GM19463 (cell line): ENCODE results near the gene ADNP.
"Not testable (repeated sequence)": the region's sequence is repeated elsewhere in the genome, so short reads cannot be mapped to it uniquely, and the experiment has no call there.

Experiments
- ATAC-seq: cut with Tn5 transposase; IDR thresholded peaks from one replicate; pipeline ENCODE4 v1.9.1; 2021; ENCODE audit warnings: mild to moderate bottlenecking, moderate library complexity; ENCODE audit not compliant: unreplicated experiment

Gene ADNP

GRCh38 chr20:50931306-50932015 lies at the start of gene ADNP:
Gene ADNP, minus strand, starts transcription at chr20:50931437. Its CDS starts 27,441 bp downstream, at chr20:50903996.
- peak; percentile 55 for ATAC-seq

- ATAC-seq = no peak
Observed at GRCh38 chr20:50980071-50980681, 48.9 kb upstream of the ADNP start.

GRCh38 chr20:50978533-50978932 lies 47.3 kb upstream of the ADNP start:
- not testable (repeated sequence) for ATAC-seq

GRCh38 chr20:50977066-50978021 lies 46.1 kb upstream of the ADNP start:
- no peak for ATAC-seq

- ATAC-seq = no peak
Observed at GRCh38 chr20:50975701-50976330, 44.6 kb upstream of the ADNP start.

GRCh38 chr20:50969912-50970311 lies 38.7 kb upstream of the ADNP start:
- no peak for ATAC-seq

- no peak for ATAC-seq
Observed at GRCh38 chr20:50969435-50969834, 38.2 kb upstream of the ADNP start.

- ATAC-seq = no peak
Observed at GRCh38 chr20:50968289-50968688, 37.1 kb upstream of the ADNP start.

- no peak for ATAC-seq
Observed at GRCh38 chr20:50967586-50967985, 36.3 kb upstream of the ADNP start.

- ATAC-seq = no peak
Observed at GRCh38 chr20:50959543-50960126, 28.4 kb upstream of the ADNP start.

- peak; percentile 85 for ATAC-seq
Observed at GRCh38 chr20:50958615-50959542, 27.6 kb upstream of the ADNP start, which contains the start of gene MOCS3. Gene MOCS3, plus strand, starts transcription at chr20:50958818. Its CDS starts 25 bp downstream, at chr20:50958843.

GRCh38 chr20:50957798-50958614 lies 26.8 kb upstream of the ADNP start, which contains the start of gene DPM1:
Gene DPM1, minus strand, starts transcription at chr20:50958532. Its CDS starts 9 bp downstream, at chr20:50958523.
- ATAC-seq = peak; percentile 71

GRCh38 chr20:50957276-50957675 lies 26.0 kb upstream of the ADNP start:
- ATAC-seq = no peak

- no peak for ATAC-seq
Observed at GRCh38 chr20:50953821-50954220, 22.6 kb upstream of the ADNP start.

- no peak for ATAC-seq
Observed at GRCh38 chr20:50953196-50953595, 22.0 kb upstream of the ADNP start.

- ATAC-seq = no peak
Observed at GRCh38 chr20:50948132-50948785, 17.0 kb upstream of the ADNP start.

GRCh38 chr20:50943069-50943468 lies 11.8 kb upstream of the ADNP start:
- no peak for ATAC-seq

- ATAC-seq = no peak
Observed at GRCh38 chr20:50933589-50933988, 2.4 kb upstream of the ADNP start.
